Fibroblast of skin of back (primary cell): ENCODE data around the gene LRP5.

Experiments
- DNase-seq: peaks from one replicate; pipeline ENCODE4 v3.0.0-alpha.2; 2013

Gene LRP5

GRCh38 chr11:68309621-68310185 is 2.7 kb upstream of the LRP5 start:
- no peak for DNase-seq

GRCh38 chr11:68311160-68312116 is 953 bp upstream of the LRP5 start:
- no peak for DNase-seq

- no peak for DNase-seq
Observed at GRCh38 chr11:68312780-68313573, 586 bp downstream of the LRP5 start.

- peak; percentile 28 for DNase-seq
Observed at GRCh38 chr11:68313574-68314202, 1.3 kb downstream of the LRP5 start.

- DNase-seq: peak; percentile 48
Observed at GRCh38 chr11:68314203-68315170, 2.1 kb downstream of the LRP5 start.

GRCh38 chr11:68315171-68315920 is 3.0 kb downstream of the LRP5 start:
- no peak for DNase-seq

- no peak for DNase-seq
Observed at GRCh38 chr11:68317147-68317785, 4.9 kb downstream of the LRP5 start.

- DNase-seq: no peak
Observed at GRCh38 chr11:68321293-68322051, 9.1 kb downstream of the LRP5 start.

- no peak for DNase-seq
Observed at GRCh38 chr11:68322052-68322430, 9.7 kb downstream of the LRP5 start.

- DNase-seq: no peak
Observed at GRCh38 chr11:68324241-68324640, 11.8 kb downstream of the LRP5 start.

GRCh38 chr11:68324695-68325094 is 12.3 kb downstream of the LRP5 start:
- no peak for DNase-seq

- DNase-seq: no peak
Observed at GRCh38 chr11:68325183-68325906, 13.0 kb downstream of the LRP5 start.

GRCh38 chr11:68325907-68326220 is 13.5 kb downstream of the LRP5 start:
- DNase-seq: no peak

- no peak for DNase-seq
Observed at GRCh38 chr11:68326334-68327215, 14.2 kb downstream of the LRP5 start.

- no peak for DNase-seq
Observed at GRCh38 chr11:68327586-68328370, 15.4 kb downstream of the LRP5 start.

- no peak for DNase-seq
Observed at GRCh38 chr11:68328374-68329091, 16.1 kb downstream of the LRP5 start.
